Hair follicle dermal papilla cell (primary cell): ENCODE data around the gene TAS2R13. TPM values are rescaled to one million over a fixed set of nuclear protein-coding genes. Genes with fewer than 3 reads are reported as not detected.

Experiments used
- total RNA-seq: library from RNA; depleted of rRNA; stranded (reverse); fragments of >200 nt; gene quantifications from 2 replicates; pipeline ENCODE4 v1.2.3, GENCODE V29; 2012

The TAS2R13 gene, protein sequence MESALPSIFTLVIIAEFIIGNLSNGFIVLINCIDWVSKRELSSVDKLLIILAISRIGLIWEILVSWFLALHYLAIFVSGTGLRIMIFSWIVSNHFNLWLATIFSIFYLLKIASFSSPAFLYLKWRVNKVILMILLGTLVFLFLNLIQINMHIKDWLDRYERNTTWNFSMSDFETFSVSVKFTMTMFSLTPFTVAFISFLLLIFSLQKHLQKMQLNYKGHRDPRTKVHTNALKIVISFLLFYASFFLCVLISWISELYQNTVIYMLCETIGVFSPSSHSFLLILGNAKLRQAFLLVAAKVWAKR
- total RNA-seq, result 1.8 and 3.4 TPM in 2 replicates

DNA sequence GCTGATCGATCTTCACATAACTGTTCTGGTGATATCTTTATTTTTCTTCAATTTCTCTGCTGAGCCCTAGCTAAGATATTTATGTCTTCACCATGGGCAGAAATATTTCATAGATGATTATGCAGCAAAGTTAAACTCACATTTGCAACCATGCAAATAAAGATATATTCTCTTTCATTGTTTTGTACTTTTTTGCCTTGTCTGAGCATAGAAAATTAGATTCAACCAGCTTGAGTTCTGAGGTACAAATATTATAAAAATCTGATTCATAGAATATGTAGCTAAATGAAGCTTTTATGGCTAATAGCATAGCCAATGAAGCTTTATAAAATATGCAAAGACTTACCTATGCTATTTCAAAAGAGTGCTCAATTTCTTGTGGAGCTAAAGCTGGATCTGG lies at the start of gene TAS2R13:
Gene TAS2R13 (minus strand): TSS at position 101 of the 400 bp plus-strand sequence. CDS start 264 bp downstream, outside the sequence.

DNA sequence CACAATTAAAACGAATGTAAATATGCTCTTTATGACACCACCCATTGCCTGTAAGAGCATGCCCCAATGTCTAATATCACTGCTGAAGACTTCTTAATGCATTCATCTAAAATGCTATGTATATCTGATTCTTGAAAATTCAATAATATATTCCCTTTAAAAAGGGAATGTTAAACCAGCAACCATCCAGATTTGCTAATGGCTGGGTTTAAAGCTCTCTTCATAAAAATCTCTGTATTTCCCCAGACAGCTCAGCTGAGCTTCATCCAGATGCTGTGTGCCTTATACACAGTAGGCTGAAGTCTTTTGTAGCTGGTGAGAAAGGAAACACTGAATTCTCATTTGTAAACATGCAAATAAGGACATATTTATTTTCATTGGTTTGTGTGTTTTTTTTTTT lies 29.8 kb upstream of the TAS2R13 start, which contains the start of gene TAS2R14:
Gene TAS2R14 (minus strand): TSS at position 101 of the 400 bp plus-strand sequence. CDS start 56 bp downstream, at position 45.

DNA sequence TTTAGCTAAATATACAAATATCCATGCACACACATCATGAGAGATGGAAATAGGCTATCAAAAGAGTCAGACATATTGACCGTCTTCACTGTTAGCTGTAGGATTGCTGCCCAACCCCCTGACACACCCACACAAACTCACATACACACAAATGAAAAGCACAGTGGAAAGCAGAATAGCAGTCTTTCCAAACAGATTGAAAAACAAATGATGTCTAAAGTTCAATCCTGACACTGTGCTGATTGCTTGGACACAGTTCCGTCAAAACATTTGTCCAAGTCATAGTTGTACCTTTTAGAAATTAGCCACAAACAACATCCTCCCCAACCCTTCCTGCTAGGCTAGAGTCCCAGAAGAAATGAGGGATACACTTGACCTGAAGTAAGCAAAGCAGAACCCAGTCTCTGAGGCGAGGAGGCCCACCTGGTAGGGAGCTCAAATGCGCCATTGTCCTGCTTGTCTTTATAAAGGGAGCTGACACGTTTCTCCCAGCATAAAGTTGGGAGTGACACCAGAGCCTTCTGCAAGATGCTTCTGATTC lies 19.5 kb upstream of the TAS2R13 start, which contains the start of gene PRH2:
Gene PRH2 (plus strand): TSS at position 491 of the 541 bp plus-strand sequence. CDS start 38 bp downstream, at position 529.

DNA sequence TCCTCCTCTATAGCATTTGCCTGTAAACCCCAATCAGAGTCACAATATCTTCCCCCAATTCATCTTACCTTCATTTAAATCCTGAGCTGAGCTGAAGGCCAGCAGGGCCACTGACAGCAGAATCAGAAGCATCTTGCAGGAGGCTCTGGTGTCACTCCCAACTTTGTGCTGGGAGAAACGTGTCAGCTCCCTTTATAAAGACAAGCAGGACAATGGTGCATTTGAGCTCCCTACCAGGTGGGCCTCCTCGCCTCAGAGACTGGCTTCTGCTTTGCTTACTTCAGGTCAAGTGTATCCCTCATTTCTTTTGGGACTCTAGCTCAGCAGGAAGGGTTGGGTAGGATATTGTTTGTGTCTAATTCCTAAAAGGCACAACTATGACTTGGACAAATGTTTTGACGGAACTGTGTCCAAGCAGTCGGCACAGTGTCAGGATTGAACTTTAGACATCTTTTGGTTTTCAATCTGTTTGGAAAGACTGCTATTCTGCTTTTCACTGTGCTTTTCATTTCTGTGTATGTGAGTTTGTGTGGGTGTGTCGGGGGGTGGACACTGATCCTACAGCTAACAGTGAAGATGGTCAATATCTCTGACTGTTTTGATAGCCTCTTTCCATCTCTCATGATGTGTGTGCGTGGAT lies 25.2 kb downstream of the TAS2R13 start, which contains the start of gene PRH1:
Gene PRH1 (minus strand): TSS at position 170 of the 640 bp plus-strand sequence. CDS start 38 bp downstream, at position 132.

Other genes with a start within 250 kb of the TAS2R13 start
- 2.3 and 4.9 TPM in 2 replicates for gene STYK1, start 235.5 kb downstream of the TAS2R13 start, total RNA-seq
- gene YBX3, start 186.2 kb downstream of the TAS2R13 start, total RNA-seq, result 167 and 170 TPM in 2 replicates
- gene TAS2R7, start 106.9 kb downstream of the TAS2R13 start, total RNA-seq, result 0.16 TPM in 1 of 2 replicates, not detected in the other
- 0.12 TPM in 1 of 2 replicates, not detected in the other for gene TAS2R8, start 102.3 kb downstream of the TAS2R13 start, total RNA-seq
- not detected in 2 replicates for gene TAS2R9, start 99.4 kb downstream of the TAS2R13 start, total RNA-seq
- 1.2 and 1.8 TPM in 2 replicates for gene TAS2R10, start 83.2 kb downstream of the TAS2R13 start, total RNA-seq
- gene PRR4, start 60.1 kb downstream of the TAS2R13 start, total RNA-seq, result 1.7 and 10.5 TPM in 2 replicates
- gene PRH1, start 25.3 kb downstream of the TAS2R13 start, total RNA-seq, result 19.8 and 37.5 TPM in 2 replicates
- not detected in 2 replicates for gene PRH2, start 19.7 kb upstream of the TAS2R13 start, total RNA-seq
- gene TAS2R14, start 29.7 kb upstream of the TAS2R13 start, total RNA-seq, result 2.9 and 7.0 TPM in 2 replicates
- 4.7 and 7.0 TPM in 2 replicates for gene TAS2R50, start 77.3 kb upstream of the TAS2R13 start, total RNA-seq
- 3.3 and 7.5 TPM in 2 replicates for gene TAS2R20, start 88.7 kb upstream of the TAS2R13 start, total RNA-seq
- 4.9 and 9.6 TPM in 2 replicates for gene TAS2R19, start 113.1 kb upstream of the TAS2R13 start, total RNA-seq
- gene TAS2R31, start 121.8 kb upstream of the TAS2R13 start, total RNA-seq, result 6.4 and 10.9 TPM in 2 replicates
- gene TAS2R46, start 152.7 kb upstream of the TAS2R13 start, total RNA-seq, result 2.2 and 6.8 TPM in 2 replicates
- 3.4 and 4.3 TPM in 2 replicates for gene TAS2R43, start 182.8 kb upstream of the TAS2R13 start, total RNA-seq
- 3.6 and 8.8 TPM in 2 replicates for gene TAS2R30, start 225.1 kb upstream of the TAS2R13 start, total RNA-seq